IPS DF 6.9 (cell line): Measurements from ENCODE around the gene SLX4IP.
"Not testable (repeated sequence)": the region's sequence is repeated elsewhere in the genome, so short reads cannot be mapped to it uniquely, and the experiment has no call there.

Experiments used
- DNase-seq: peaks from one replicate; pipeline ENCODE4 v3.0.0-alpha.2; 2013; ENCODE audit warnings: low read depth, low spot score
- H3K27ac ChIP-seq: one replicate; pipeline ENCODE4 v1.5.1; 2013; ENCODE audit warnings: low read length, control low read depth
- H3K27me3 ChIP-seq: 2 replicates; pipeline ENCODE4 v1.6.1; 2013; ENCODE audit warnings: mild to moderate bottlenecking, low read length; ENCODE audit not compliant: control insufficient read depth, insufficient read depth
- H3K36me3 ChIP-seq: 2 replicates; pipeline ENCODE4 v1.6.1; 2013; ENCODE audit warnings: low read length; ENCODE audit not compliant: control insufficient read depth, insufficient read depth
- H3K4me1 ChIP-seq: 2 replicates; pipeline ENCODE4 v1.6.1; 2013; ENCODE audit warnings: low read length; ENCODE audit not compliant: control insufficient read depth, insufficient read depth
- H3K4me3 ChIP-seq: 2 replicates; pipeline ENCODE4 v1.5.1; 2013; ENCODE audit warnings: mild to moderate bottlenecking, low read length
- H3K9me3 ChIP-seq: 2 replicates; pipeline ENCODE4 v1.6.1; 2013; ENCODE audit warnings: low read length, inconsistent platforms; ENCODE audit not compliant: control insufficient read depth, insufficient read depth
- WGBS: extraction: QIAGEN DNeasy Blood & Tissue Kit; methylation state at CpG from one replicate; pipeline ENCODE4 v1.1.7; 2013; ENCODE audit warnings: mixed read lengths, missing lambda C conversion rate; ENCODE audit not compliant: insufficient read length, insufficient coverage; 5-methylcytosine and 5-hydroxymethylcytosine counted together

Gene SLX4IP

GRCh38 chr20:10434832-10435812 is at the start of gene SLX4IP:
Gene SLX4IP (plus strand): TSS chr20:10435305. CDS start chr20:10458205, 22,900 bp downstream.
- Histone ChIP-seq H3K27ac (no peak within 1 kb of the TSS), H3K36me3 (no peaks in the 10 kb centered on the region), H3K4me3 (peak within 1 kb of the TSS; percentile 88; the same call in 1 of the 2 replicates), H3K27me3 (no peaks in the 10 kb centered on the region), H3K4me1 (no peaks in the 10 kb centered on the region), H3K9me3 (no peaks in the 10 kb centered on the region)
- DNase-seq, result peak; percentile 89
- WGBS, result no CpG with 5 or more reads among the region's 32 CpGs

DNA sequence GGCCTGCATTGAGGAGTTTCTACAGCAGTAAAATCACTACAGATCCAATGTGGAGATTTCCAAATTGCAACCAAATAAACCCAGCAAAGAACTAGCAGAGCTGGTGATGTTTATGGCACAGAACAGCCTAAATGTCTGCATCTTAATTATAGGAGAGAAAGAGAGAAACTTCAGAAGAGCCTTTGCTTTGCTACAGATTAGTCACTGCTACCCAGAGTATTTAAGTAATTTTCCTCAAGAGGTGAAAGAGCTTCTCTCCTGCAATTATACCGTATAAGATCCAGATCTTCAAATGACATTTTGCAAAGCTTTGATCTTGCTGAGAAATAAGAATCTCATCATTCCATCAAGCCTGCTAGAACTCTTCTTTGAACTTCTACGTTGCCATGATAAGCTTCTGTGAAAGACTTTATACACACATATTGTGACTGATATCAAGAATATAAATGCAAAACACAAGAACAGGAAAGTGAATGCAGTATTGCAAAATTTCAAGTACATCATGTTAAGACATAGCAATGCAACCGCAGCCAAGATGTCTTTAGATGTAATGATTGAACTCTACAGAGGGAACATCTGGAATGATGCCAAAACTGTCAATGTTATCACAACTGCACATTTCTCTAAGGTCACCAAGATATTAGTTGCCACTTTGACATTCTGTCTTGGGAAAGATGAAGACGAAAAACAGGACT is 49.1 kb upstream of the SLX4IP start:
- DNase-seq, result no peak
- H3K4me3 ChIP-seq, result no peak overlapping the region
- H3K27ac ChIP-seq, result no peak overlapping the region
- WGBS, result no CpG with 5 or more reads among the region's 4 CpGs
- H3K36me3 ChIP-seq, result no peaks in the 10 kb centered on the region
- no peaks in the 10 kb centered on the region for H3K27me3 ChIP-seq
- no peaks in the 10 kb centered on the region for H3K4me1 ChIP-seq
- H3K9me3 ChIP-seq, result no peaks in the 10 kb centered on the region

GRCh38 chr20:10387686-10388085 is 47.4 kb upstream of the SLX4IP start:
- no peaks in the 10 kb centered on the region for H3K27me3 ChIP-seq
- H3K4me1 ChIP-seq, result no peaks in the 10 kb centered on the region
- no CpG with 5 or more reads among the region's 4 CpGs for WGBS
- DNase-seq, result no peak
- H3K9me3 ChIP-seq, result no peaks in the 10 kb centered on the region
- no peaks in the 10 kb centered on the region for H3K36me3 ChIP-seq
- no peak overlapping the region for H3K4me3 ChIP-seq
- H3K27ac ChIP-seq, result no peak overlapping the region

DNA sequence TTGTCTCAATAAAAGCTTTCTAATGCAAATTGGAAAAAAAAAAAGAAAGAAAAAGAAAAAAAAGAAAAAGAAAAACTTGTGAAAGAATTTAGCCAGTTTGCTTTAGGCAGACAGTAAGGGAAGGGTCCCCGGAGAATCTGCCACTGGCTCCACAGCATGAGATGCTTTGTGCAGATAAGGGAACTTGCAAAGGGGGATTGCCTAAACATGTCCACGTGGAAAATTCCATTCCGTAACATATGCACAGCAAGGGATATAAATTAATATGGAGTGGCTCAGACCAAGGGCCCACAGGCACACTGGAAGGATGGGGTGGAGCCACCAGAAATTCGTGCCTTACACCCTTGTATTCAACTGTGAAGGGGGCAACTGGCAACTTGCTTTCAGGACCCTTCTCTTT is 46.5 kb upstream of the SLX4IP start:
- H3K27me3 ChIP-seq, result no peaks in the 10 kb centered on the region
- no peak overlapping the region for H3K27ac ChIP-seq
- WGBS, result no CpG with 5 or more reads among the region's 4 CpGs

DNA sequence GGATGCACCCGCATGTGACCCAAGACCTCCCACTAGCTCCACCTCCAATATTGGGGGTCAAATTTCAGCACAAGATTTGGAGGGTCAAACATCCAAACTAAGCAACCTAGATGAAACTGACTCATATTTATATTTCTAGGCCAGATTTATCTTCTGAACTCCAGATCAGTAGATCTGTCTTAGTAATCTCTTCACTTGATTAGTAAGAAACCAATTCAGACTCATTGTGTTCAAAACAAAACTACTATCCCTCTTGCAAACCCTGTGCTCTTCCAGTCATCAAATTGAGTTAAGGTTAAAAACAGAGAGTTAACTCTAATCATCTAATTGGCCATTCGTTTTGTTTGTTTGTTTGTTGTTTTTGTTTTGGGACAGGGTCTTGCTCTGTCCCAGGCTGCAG is 44.4 kb upstream of the SLX4IP start:
- no peaks in the 10 kb centered on the region for H3K36me3 ChIP-seq

More for the DNA sequence above, 46.5 kb upstream of the SLX4IP start:
- Histone ChIP-seq H3K4me1 (no peaks in the 10 kb centered on the region), H3K36me3 (no peaks in the 10 kb centered on the region), H3K9me3 (no peaks in the 10 kb centered on the region), H3K4me3 (no peak overlapping the region)
- no peak for DNase-seq

GRCh38 chr20:10394752-10395151 is 40.4 kb upstream of the SLX4IP start:
- H3K4me3 ChIP-seq, H3K36me3 ChIP-seq, DNase-seq, H3K27ac ChIP-seq, H3K27me3 ChIP-seq, H3K9me3 ChIP-seq, H3K4me1 ChIP-seq: not testable (repeated sequence)
- WGBS, result no CpG with 5 or more reads among the region's 32 CpGs

More for the DNA sequence above, 44.4 kb upstream of the SLX4IP start:
- no peak overlapping the region for H3K4me3 ChIP-seq
- no peaks in the 10 kb centered on the region for H3K27me3 ChIP-seq
- no peak for DNase-seq
- WGBS, result no CpG with 5 or more reads among the region's 2 CpGs
- no peak overlapping the region for H3K27ac ChIP-seq
- H3K4me1 ChIP-seq, result no peaks in the 10 kb centered on the region
- H3K9me3 ChIP-seq, result no peaks in the 10 kb centered on the region

- Histone ChIP-seq H3K4me3 (no peak overlapping the region), H3K9me3 (no peaks in the 10 kb centered on the region), H3K27ac (no peak overlapping the region), H3K4me1 (no peaks in the 10 kb centered on the region), H3K36me3 (no peaks in the 10 kb centered on the region), H3K27me3 (no peaks in the 10 kb centered on the region)
- no CpG with 5 or more reads among the region's 3 CpGs for WGBS
- DNase-seq, result no peak
Observed at GRCh38 chr20:10398834-10399369, 36.2 kb upstream of the SLX4IP start.

- Histone ChIP-seq H3K4me1 (no peaks in the 10 kb centered on the region), H3K27me3 (no peaks in the 10 kb centered on the region), H3K27ac (no peak overlapping the region), H3K36me3 (no peaks in the 10 kb centered on the region; the same call in 1 of the 2 replicates), H3K9me3 (no peaks in the 10 kb centered on the region), H3K4me3 (no peak overlapping the region)
- DNase-seq, result no peak
- no CpG with 5 or more reads among the region's 3 CpGs for WGBS
Observed at GRCh38 chr20:10402938-10403608, 32.0 kb upstream of the SLX4IP start.

DNA sequence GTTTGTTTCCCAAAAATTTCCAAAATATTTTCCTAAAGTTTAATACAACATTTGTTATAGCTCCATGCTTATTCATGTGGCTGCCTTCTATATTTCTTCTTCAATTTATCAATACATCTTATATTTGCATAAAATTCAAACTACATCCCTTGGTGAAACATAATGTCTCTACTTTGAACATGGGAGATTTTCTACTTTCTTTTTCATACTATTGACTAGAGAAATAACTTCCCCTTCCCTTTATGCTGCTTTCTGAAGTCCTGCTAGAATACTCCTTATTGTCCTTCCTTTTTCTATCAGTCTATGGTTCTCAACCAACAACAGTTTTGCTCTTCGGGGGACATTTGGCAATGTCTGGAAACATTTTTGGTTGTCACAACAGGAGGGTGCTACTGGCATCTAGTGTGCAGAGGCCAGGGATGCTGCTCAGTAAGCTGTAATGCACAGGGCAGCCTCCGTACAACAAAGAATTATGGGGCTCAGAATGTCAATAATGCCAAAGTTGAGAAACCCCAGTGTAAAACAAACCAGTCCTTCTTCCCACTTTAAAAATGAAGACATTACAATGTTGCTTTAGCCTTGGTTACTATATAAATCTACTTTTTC is 31.0 kb upstream of the SLX4IP start:
- WGBS, result no CpG with 5 or more reads among the region's 2 CpGs
- H3K27ac ChIP-seq, result no peak overlapping the region
- no peak for DNase-seq

More for the DNA sequence above, 31.0 kb upstream of the SLX4IP start:
- Histone ChIP-seq H3K36me3 (no peaks in the 10 kb centered on the region; the same call in 1 of the 2 replicates), H3K4me1 (no peaks in the 10 kb centered on the region), H3K27me3 (no peaks in the 10 kb centered on the region), H3K4me3 (no peak overlapping the region), H3K9me3 (no peaks in the 10 kb centered on the region)
